Measurements from ENCODE around the gene EPHA5.
"Not testable (repeated sequence)": the region's sequence is repeated elsewhere in the genome, so short reads cannot be mapped to it uniquely, and the experiment has no call there.

EPHA5 gene

GRCh38 chr4:65383589-65384305, 286.5 kb downstream of the EPHA5 start:
- DNase-seq (ENCODE audit: low read depth in 2 of 2, low spot score in 1 of 2), result no peak

GRCh38 chr4:65381648-65382047, 288.6 kb downstream of the EPHA5 start:
- no peak for DNase-seq (ENCODE audit: low read depth in 2 of 2, low spot score in 1 of 2)

GRCh38 chr4:65370709-65371108, 299.6 kb downstream of the EPHA5 start:
- DNase-seq (ENCODE audit: low read depth in 2 of 2, low spot score in 1 of 2), result no peak

- DNase-seq (ENCODE audit: low read depth in 2 of 2, low spot score in 1 of 2), result no peak
These were observed 303.0 kb downstream of the EPHA5 start for GRCh38 chr4:65367306-65367705.

- no peak for DNase-seq (ENCODE audit: low read depth in 2 of 2, low spot score in 1 of 2)
These were observed 311.4 kb downstream of the EPHA5 start for GRCh38 chr4:65358914-65359313.

GRCh38 chr4:65353098-65353497, 317.2 kb downstream of the EPHA5 start:
- no peak for DNase-seq (ENCODE audit: low read depth in 2 of 2, low spot score in 1 of 2)

- no peak for DNase-seq (ENCODE audit: low read depth in 2 of 2, low spot score in 1 of 2)
These were observed 325.9 kb downstream of the EPHA5 start for GRCh38 chr4:65344278-65344825.

GRCh38 chr4:65343342-65343741, 326.9 kb downstream of the EPHA5 start:
- DNase-seq (ENCODE audit: low read depth in 2 of 2, low spot score in 1 of 2), result no peak

- DNase-seq (ENCODE audit: low read depth in 2 of 2, low spot score in 1 of 2), result no peak
These were observed 328.7 kb downstream of the EPHA5 start for GRCh38 chr4:65341557-65341956.

- DNase-seq (ENCODE audit: low read depth in 2 of 2, low spot score in 1 of 2), result no peak
These were observed 329.7 kb downstream of the EPHA5 start for GRCh38 chr4:65340382-65341109.

- DNase-seq (ENCODE audit: low read depth in 2 of 2, low spot score in 1 of 2), result no peak
These were observed 332.9 kb downstream of the EPHA5 start for GRCh38 chr4:65337371-65337770.

GRCh38 chr4:65336465-65336864, 333.8 kb downstream of the EPHA5 start:
- no peak for DNase-seq (ENCODE audit: low read depth in 2 of 2, low spot score in 1 of 2)

GRCh38 chr4:65316534-65316933, 353.8 kb downstream of the EPHA5 start:
- no peak for DNase-seq (ENCODE audit: low read depth in 2 of 2, low spot score in 1 of 2)

GRCh38 chr4:65311120-65311519, 359.2 kb downstream of the EPHA5 start:
- DNase-seq (ENCODE audit: low read depth in 2 of 2, low spot score in 1 of 2), result no peak

GRCh38 chr4:65310586-65310985, 359.7 kb downstream of the EPHA5 start:
- no peak for DNase-seq (ENCODE audit: low read depth in 2 of 2, low spot score in 1 of 2)

- DNase-seq (ENCODE audit: low read depth in 2 of 2, low spot score in 1 of 2), result not testable (repeated sequence)
These were observed 361.7 kb downstream of the EPHA5 start for GRCh38 chr4:65308626-65309025.

- DNase-seq (ENCODE audit: low read depth in 2 of 2, low spot score in 1 of 2), result no peak
These were observed 368.1 kb downstream of the EPHA5 start for GRCh38 chr4:65302145-65302544.

GRCh38 chr4:65296246-65296645, 374.0 kb downstream of the EPHA5 start:
- no peak for DNase-seq (ENCODE audit: low read depth in 2 of 2, low spot score in 1 of 2)

GRCh38 chr4:65287071-65287470, 383.2 kb downstream of the EPHA5 start:
- DNase-seq (ENCODE audit: low read depth in 2 of 2, low spot score in 1 of 2), result no peak
